ENCODE measurements around the gene CRACR2B.

Gene CRACR2B

GRCh38 chr11:870127-870413, 42.4 kb downstream of the CRACR2B start:
- no peak for DNase-seq

- no peak for DNase-seq
Measured at GRCh38 chr11:870418-870817, 42.7 kb downstream of the CRACR2B start.

- DNase-seq, result no peak
Measured at GRCh38 chr11:871472-871871, 43.8 kb downstream of the CRACR2B start.

GRCh38 chr11:872799-873198, 45.1 kb downstream of the CRACR2B start:
- no peak for DNase-seq

- DNase-seq, result no peak
Measured at GRCh38 chr11:873706-874105, 46.0 kb downstream of the CRACR2B start.

- DNase-seq, result no peak
Measured at GRCh38 chr11:875203-875602, 47.5 kb downstream of the CRACR2B start.

- DNase-seq, result peak; percentile 84
Measured at GRCh38 chr11:875769-876301, 48.1 kb downstream of the CRACR2B start.

- peak; percentile 79 for DNase-seq
Measured at GRCh38 chr11:876545-876944, 48.8 kb downstream of the CRACR2B start.

- no peak for DNase-seq
Measured at GRCh38 chr11:877565-877964, 49.8 kb downstream of the CRACR2B start.

GRCh38 chr11:880447-880846, 52.7 kb downstream of the CRACR2B start:
- no peak for DNase-seq

All from NCI-H1694 treated with DMSO at 0.1 percent for 48 hours (cell line).